BLaER1 treated with 17β-estradiol and CSF1 and Interleukin-3, amounts not matched to agents 10 nM and 100 nM (cell line): ENCODE data around the gene KCTD8.
"Not testable (repeated sequence)": the region's sequence is repeated elsewhere in the genome, so short reads cannot be mapped to it uniquely, and the experiment has no call there.

Source experiments
- H3K27ac ChIP-seq, 11 experiments: shearing (Covaris generic); formaldehyde crosslinking; 2 replicates each; pipeline ENCODE4 v1.8.1; 2022
- H3K27me3 ChIP-seq, 11 experiments: shearing (Covaris generic); formaldehyde crosslinking; 2 replicates each; pipeline ENCODE4 v1.8.1; 2022
- H3K36me3 ChIP-seq, 11 experiments: shearing (Covaris generic); formaldehyde crosslinking; 2 replicates each; pipeline ENCODE4 v1.8.1; 2022
- H3K4me1 ChIP-seq, 10 experiments: shearing (Covaris generic); formaldehyde crosslinking; 2 replicates each; pipeline ENCODE4 v1.8.1; 2022
- H3K4me2 ChIP-seq, 11 experiments: shearing (Covaris generic); formaldehyde crosslinking; 2 replicates each; pipeline ENCODE4 v1.8.1; 2022
- H3K4me3 ChIP-seq, 10 experiments: shearing (Covaris generic); formaldehyde crosslinking; 2 replicates each; pipeline ENCODE4 v1.8.1; 2022
- H3K9ac ChIP-seq, 11 experiments: shearing (Covaris generic); formaldehyde crosslinking; 2 replicates each; pipeline ENCODE4 v1.8.1; 2022
- H3K9me3 ChIP-seq, 11 experiments: shearing (Covaris generic); formaldehyde crosslinking; replicated peaks in 1 of 11; 2 replicates each; pipeline ENCODE4 v1.8.1; 2022
- H4K20me1 ChIP-seq, 11 experiments: shearing (Covaris generic); formaldehyde crosslinking; 2 replicates each; pipeline ENCODE4 v1.8.1; 2022
- Cebpa-rat ChIP-seq, 11 experiments: shearing (Covaris generic); IDR thresholded peaks; 2 replicates each; pipeline ENCODE4 v1.8.1; 2022

Gene KCTD8

GRCh38 chr4:44186096-44186849 lies 262.3 kb downstream of the KCTD8 start:
- Histone ChIP-seq H3K4me2 (no peak overlapping the region), H3K27me3 (no peaks in the 10 kb centered on the region), H3K27ac (no peak overlapping the region), H4K20me1 (no peaks in the 10 kb centered on the region), H3K9ac (no peak overlapping the region), H3K9me3 (peaks cover 0 to 9% (median 4%) of the 10 kb centered on the region in 11 experiments; a peak in 6 of 22 replicates), H3K4me3 (no peak overlapping the region), H3K4me1 (no peaks in the 10 kb centered on the region), H3K36me3 (no peaks in the 10 kb centered on the region)
- no peak for TF ChIP-seq Cebpa-rat (IDR thresholded peaks at IDR 0.05)

GRCh38 chr4:44181491-44182349 lies 266.9 kb downstream of the KCTD8 start:
- H3K9ac ChIP-seq, H3K4me1 ChIP-seq, H3K4me2 ChIP-seq, H3K27me3 ChIP-seq, H3K4me3 ChIP-seq, H4K20me1 ChIP-seq, H3K36me3 ChIP-seq, H3K27ac ChIP-seq: not testable (repeated sequence)
- peaks cover 0 to 14% (median 7%) of the 10 kb centered on the region in 11 experiments; a peak in 6 of 22 replicates for H3K9me3 ChIP-seq

- not testable (repeated sequence) for H3K36me3 ChIP-seq, H3K9ac ChIP-seq, H3K27ac ChIP-seq, H4K20me1 ChIP-seq, H3K27me3 ChIP-seq, H3K4me1 ChIP-seq, H3K4me2 ChIP-seq, H3K4me3 ChIP-seq
- H3K9me3 ChIP-seq: peaks cover 6 to 14% (median 9%) of the 10 kb centered on the region in 11 experiments; a peak in 16 of 22 replicates
Observed at GRCh38 chr4:44167766-44168165, 280.8 kb downstream of the KCTD8 start.

- no peak for TF ChIP-seq Cebpa-rat (IDR thresholded peaks at IDR 0.05)
- H3K27me3 ChIP-seq: no peaks in the 10 kb centered on the region
- H4K20me1 ChIP-seq: no peaks in the 10 kb centered on the region
Observed at GRCh38 chr4:44165938-44166337, 282.7 kb downstream of the KCTD8 start.

GRCh38 chr4:44162538-44163270 lies 285.9 kb downstream of the KCTD8 start:
- H3K4me1 ChIP-seq: no peaks in the 10 kb centered on the region
- H3K27me3 ChIP-seq: no peaks in the 10 kb centered on the region
- peaks cover 6 to 11% (median 8%) of the 10 kb centered on the region in 11 experiments; a peak in 16 of 22 replicates for H3K9me3 ChIP-seq
- H3K27ac ChIP-seq: no peak overlapping the region
- no peaks in the 10 kb centered on the region for H3K36me3 ChIP-seq
- no peak for TF ChIP-seq Cebpa-rat (IDR thresholded peaks at IDR 0.05)
- no peak overlapping the region for H3K4me3 ChIP-seq
- H3K9ac ChIP-seq: no peak overlapping the region
- H3K4me2 ChIP-seq: no peak overlapping the region
- H4K20me1 ChIP-seq: no peaks in the 10 kb centered on the region

More at GRCh38 chr4:44165938-44166337, 282.7 kb downstream of the KCTD8 start:
- Histone ChIP-seq H3K4me2 (no peak overlapping the region), H3K27ac (no peak overlapping the region), H3K4me3 (no peak overlapping the region), H3K9me3 (peaks cover 6 to 14% (median 9%) of the 10 kb centered on the region in 11 experiments; a peak in 16 of 22 replicates), H3K4me1 (no peaks in the 10 kb centered on the region), H3K9ac (no peak overlapping the region), H3K36me3 (no peaks in the 10 kb centered on the region)

- peaks cover 0 to 2% (median 0%) of the 10 kb centered on the region in 11 experiments; a peak in 2 of 22 replicates for H3K9me3 ChIP-seq
- H3K9ac ChIP-seq: no peak overlapping the region
- H3K36me3 ChIP-seq: no peaks in the 10 kb centered on the region
- H3K4me1 ChIP-seq: no peaks in the 10 kb centered on the region
- H3K27ac ChIP-seq: no peak overlapping the region
- no peak for TF ChIP-seq Cebpa-rat (IDR thresholded peaks at IDR 0.05)
- no peaks in the 10 kb centered on the region for H3K27me3 ChIP-seq
- H4K20me1 ChIP-seq: no peaks in the 10 kb centered on the region
- H3K4me2 ChIP-seq: no peak overlapping the region
- no peak overlapping the region for H3K4me3 ChIP-seq
Observed at GRCh38 chr4:44161756-44162155, 286.9 kb downstream of the KCTD8 start.

GRCh38 chr4:44160776-44161367 lies 287.7 kb downstream of the KCTD8 start:
- no peaks in the 10 kb centered on the region for H4K20me1 ChIP-seq
- H3K36me3 ChIP-seq: no peaks in the 10 kb centered on the region
- no peak for TF ChIP-seq Cebpa-rat (IDR thresholded peaks at IDR 0.05)
- H3K9me3 ChIP-seq: no peaks in the 10 kb centered on the region
- no peak overlapping the region for H3K4me3 ChIP-seq
- no peak overlapping the region for H3K9ac ChIP-seq
- no peak overlapping the region for H3K27ac ChIP-seq
- H3K4me1 ChIP-seq: no peaks in the 10 kb centered on the region
- H3K27me3 ChIP-seq: no peaks in the 10 kb centered on the region
- no peak overlapping the region for H3K4me2 ChIP-seq

- H4K20me1 ChIP-seq: no peaks in the 10 kb centered on the region
- H3K4me2 ChIP-seq: no peak overlapping the region
- no peaks in the 10 kb centered on the region for H3K36me3 ChIP-seq
- no peaks in the 10 kb centered on the region for H3K9me3 ChIP-seq
- H3K27me3 ChIP-seq: no peaks in the 10 kb centered on the region
- no peak overlapping the region for H3K27ac ChIP-seq
- no peak overlapping the region for H3K9ac ChIP-seq
- no peak for TF ChIP-seq Cebpa-rat (IDR thresholded peaks at IDR 0.05)
- H3K4me1 ChIP-seq: no peaks in the 10 kb centered on the region
- no peak overlapping the region for H3K4me3 ChIP-seq
Observed at GRCh38 chr4:44159991-44160390, 288.6 kb downstream of the KCTD8 start.
